ENCODE results near the gene OR2A5.
"Not testable (repeated sequence)": the region's sequence is repeated elsewhere in the genome, so short reads cannot be mapped to it uniquely, and the experiment has no call there.

OR2A5 gene

GRCh38 chr7:144036302-144036885, 12.4 kb upstream of the OR2A5 start:
- DNase-seq, result no peak

GRCh38 chr7:144037414-144038035, 11.2 kb upstream of the OR2A5 start:
- no peak for DNase-seq

GRCh38 chr7:144038887-144039286, 9.9 kb upstream of the OR2A5 start:
- DNase-seq, result no peak

- no peak for DNase-seq
Observed at GRCh38 chr7:144049491-144049890, 743 bp downstream of the OR2A5 start.

GRCh38 chr7:144050093-144050492, 1.3 kb downstream of the OR2A5 start:
- DNase-seq, result no peak

- not testable (repeated sequence) for DNase-seq
Observed at GRCh38 chr7:144050884-144051283, 2.1 kb downstream of the OR2A5 start.

GRCh38 chr7:144057954-144058353, 9.2 kb downstream of the OR2A5 start:
- no peak for DNase-seq

- no peak for DNase-seq
Observed at GRCh38 chr7:144063710-144064109, 15.0 kb downstream of the OR2A5 start.

- no peak for DNase-seq
Observed at GRCh38 chr7:144069511-144069910, 20.8 kb downstream of the OR2A5 start, which contains the start of gene OR2A25. Gene OR2A25, plus strand, starts transcription at chr7:144069811. Its CDS starts 4,409 bp downstream, at chr7:144074220.

GRCh38 chr7:144069953-144070352, 21.2 kb downstream of the OR2A5 start:
- no peak for DNase-seq

- no peak for DNase-seq
Observed at GRCh38 chr7:144074374-144074773, 25.6 kb downstream of the OR2A5 start.

GRCh38 chr7:144085978-144086377, 37.2 kb downstream of the OR2A5 start, which contains the start of gene OR2A12:
Gene OR2A12, plus strand, starts transcription at chr7:144086278. Its CDS starts 8,830 bp downstream, at chr7:144095108.
- no peak for DNase-seq

- no peak for DNase-seq
Observed at GRCh38 chr7:144086730-144087129, 38.0 kb downstream of the OR2A5 start.

- no peak for DNase-seq
Observed at GRCh38 chr7:144087230-144087629, 38.5 kb downstream of the OR2A5 start.

- DNase-seq, result no peak
Observed at GRCh38 chr7:144090667-144091066, 41.9 kb downstream of the OR2A5 start.

GRCh38 chr7:144098776-144099175, 50.0 kb downstream of the OR2A5 start:
- no peak for DNase-seq

GRCh38 chr7:144100607-144101006, 51.9 kb downstream of the OR2A5 start:
- no peak for DNase-seq

- DNase-seq, result no peak
Observed at GRCh38 chr7:144102041-144102440, 53.3 kb downstream of the OR2A5 start.

GRCh38 chr7:144105211-144105610, 56.5 kb downstream of the OR2A5 start:
- DNase-seq, result no peak
